Thyroid gland (tissue), 4 donors: ENCODE data around the gene TUBG1. TPM values are rescaled to one million over a fixed set of nuclear protein-coding genes. Genes with fewer than 3 reads are reported as not detected.
"Not testable (repeated sequence)": the region's sequence is repeated elsewhere in the genome, so short reads cannot be mapped to it uniquely, and the experiment has no call there.

ENCODE experiments used
- DNase-seq, 2 donors: peaks; one replicate each; pipeline ENCODE4 v3.0.0-alpha.2; 2019
- H3K27ac ChIP-seq, 3 donors: fragments of 200-600 bp; sonication (generic); 1 replicate in 2 of 3; 2 replicates in 1 of 3; pipeline ENCODE4 v1.5.1; 2016 to 2019; ENCODE audit warnings: mild to moderate bottlenecking in 1 of 3, moderate library complexity in 1 of 3
- H3K27me3 ChIP-seq: fragments of 200-600 bp; sonication (generic); one replicate; pipeline ENCODE4 v1.5.1; 2019
- H3K36me3 ChIP-seq, 2 donors: fragments of 200-600 bp; sonication (generic); one replicate each; pipeline ENCODE4 v1.5.1; 2016 to 2019
- H3K4me1 ChIP-seq, 2 donors: fragments of 200-600 bp; sonication (generic); one replicate each; pipeline ENCODE4 v1.5.1; 2017 to 2019
- H3K4me3 ChIP-seq, 3 donors: fragments of 200-600 bp; sonication (generic); replicated peaks in 1 of 3; 1 replicate in 2 of 3; 2 replicates in 1 of 3; pipeline ENCODE4 v1.5.1; 2016; ENCODE audit warnings: mild to moderate bottlenecking in 1 of 3
- H3K9me3 ChIP-seq: fragments of 200-600 bp; sonication (generic); one replicate; pipeline ENCODE4 v1.5.1; 2017
- CTCF ChIP-seq, 6 experiments: fragments of 200-600 bp in 3 of 6; fragments of 450-650 bp in 3 of 6; sonication (generic) in 3 of 6; IDR thresholded peaks; one replicate each; pipeline ENCODE4 v1.5.1; 2016 to 2019; ENCODE audit warnings: antibody characterized with exemption in 6 of 6, mild to moderate bottlenecking in 2 of 6, inconsistent platforms in 1 of 6, moderate library complexity in 1 of 6
- POLR2A ChIP-seq, 2 donors: fragments of 450-650 bp; IDR thresholded peaks; one replicate each; pipeline ENCODE4 v1.6.1; 2017; ENCODE audit warnings: antibody characterized with exemption in 2 of 2, mild to moderate bottlenecking in 2 of 2, moderate library complexity in 1 of 2
- WGBS, 2 donors: methylation state at CpG; one replicate each; pipeline ENCODE4 v1.1.5; 2017; 5-methylcytosine and 5-hydroxymethylcytosine counted together
- intact Hi-C: fragments of 100-400 bp; cut with DNase I; formaldehyde crosslinking; loops from one replicate; pipeline ENCODE4 v1.15.1; 2023
- total RNA-seq, 4 donors: library from RNA; depleted of rRNA; stranded (reverse); fragments of >200 nt; gene quantifications; one replicate each; pipeline ENCODE4 v1.2.3, GENCODE V29; 2016

TUBG1 gene
- total RNA-seq, 4 donors from 2014 or later = 17.1 to 45.6 (median 31.7) TPM

DNA sequence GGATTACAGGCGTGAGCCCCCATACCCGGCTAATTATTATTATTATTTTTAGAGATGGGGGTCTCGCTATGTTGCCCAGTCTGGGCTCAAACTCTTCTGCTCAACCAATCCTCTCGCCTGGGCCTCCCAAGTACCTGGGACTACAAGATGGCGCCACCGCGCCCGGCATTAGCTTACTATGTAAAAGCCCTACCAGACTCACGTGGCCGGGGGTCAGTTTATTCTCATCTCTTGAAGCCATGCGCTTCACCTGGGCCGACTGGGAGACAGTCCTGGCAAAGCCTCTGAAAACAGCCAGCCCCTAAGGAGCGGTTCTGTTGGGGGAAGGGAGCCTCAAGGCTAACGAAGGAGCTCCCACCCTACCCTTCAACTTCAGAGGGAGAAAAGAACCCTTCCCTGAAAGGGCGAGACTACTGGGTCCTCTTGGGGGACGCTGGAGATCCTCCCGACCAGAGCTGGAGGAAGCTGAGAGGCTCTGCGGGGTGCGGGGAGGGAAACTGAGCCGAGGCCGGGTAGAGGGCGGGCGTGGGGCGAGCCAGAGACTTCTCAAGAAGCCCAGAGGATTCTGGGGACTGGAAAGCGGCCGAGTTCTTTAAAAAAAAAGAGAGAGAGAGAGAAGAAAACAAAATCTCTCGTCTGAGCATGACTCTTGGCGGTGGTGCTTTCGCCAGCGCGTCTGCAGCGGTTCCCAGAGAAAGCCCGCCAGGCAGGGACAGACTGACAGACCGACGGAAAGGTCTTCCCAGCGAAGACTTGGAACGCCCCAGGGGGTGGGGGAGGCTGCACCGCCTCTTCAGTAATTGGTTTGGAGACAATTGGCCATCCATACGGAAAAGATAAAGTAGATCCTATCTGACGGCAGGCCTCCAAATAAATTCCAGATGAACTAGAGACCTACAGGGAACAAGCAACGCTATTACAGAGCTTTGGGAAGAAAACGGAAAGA is 44.0 kb downstream of the TUBG1 start:
- intact Hi-C loops = no loop called here
- peaks cover 4 to 11% of the 10 kb centered on the region in 2 donors for H3K4me1 ChIP-seq
- peak overlapping the region; percentile 8 to 83 (median 75) for H3K27ac ChIP-seq
- H3K27me3 ChIP-seq = no peaks in the 10 kb centered on the region
- peak; percentile 60 to 64 for DNase-seq
- no peak for TF ChIP-seq CTCF (IDR thresholded peaks at IDR 0.05)
- TF ChIP-seq POLR2A (IDR thresholded peaks at IDR 0.05) = peak in 1 of 2 donors; percentile 50
- WGBS, 2 donors = 20 to 22% methylated on average over 40 to 42 of the region's 42 CpGs
- H3K9me3 ChIP-seq = no peaks in the 10 kb centered on the region
- peak overlapping the region in 1 of 3 donors; percentile 28 for H3K4me3 ChIP-seq
- H3K36me3 ChIP-seq = no peaks in the 10 kb centered on the region

DNA sequence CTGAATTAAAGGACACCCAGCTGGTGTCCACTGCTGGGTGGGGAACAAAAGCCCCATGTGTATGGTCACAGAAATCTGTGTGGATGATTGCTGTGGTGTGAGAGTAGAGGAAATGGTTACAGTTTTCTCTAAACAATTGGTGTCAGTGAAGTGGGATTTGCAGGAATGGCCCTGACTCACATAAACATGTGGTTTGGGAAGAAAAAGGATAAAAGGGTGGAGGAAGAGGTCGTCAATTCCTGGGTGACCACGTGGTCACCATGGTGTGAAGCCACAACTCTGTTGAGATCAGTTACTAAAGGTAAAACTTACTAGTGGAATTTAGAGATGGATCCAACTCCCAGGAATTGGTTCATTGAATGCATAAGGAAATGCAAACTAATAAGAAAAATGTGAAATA is 46.0 kb downstream of the TUBG1 start:
- DNase-seq = no peak
- TF ChIP-seq CTCF (IDR thresholded peaks at IDR 0.05) = no peak
- TF ChIP-seq POLR2A (IDR thresholded peaks at IDR 0.05) = no peak
- WGBS, 2 donors = 66 to 75% methylated on average over 2 of the region's 2 CpGs
- Histone ChIP-seq H3K27ac (no peak overlapping the region), H3K4me1 (peaks cover 10 to 15% of the 10 kb centered on the region in 2 donors), H3K27me3 (no peaks in the 10 kb centered on the region), H3K9me3 (no peaks in the 10 kb centered on the region), H3K4me3 (no peak overlapping the region), H3K36me3 (no peaks in the 10 kb centered on the region)
- intact Hi-C loops = no loop called here

DNA sequence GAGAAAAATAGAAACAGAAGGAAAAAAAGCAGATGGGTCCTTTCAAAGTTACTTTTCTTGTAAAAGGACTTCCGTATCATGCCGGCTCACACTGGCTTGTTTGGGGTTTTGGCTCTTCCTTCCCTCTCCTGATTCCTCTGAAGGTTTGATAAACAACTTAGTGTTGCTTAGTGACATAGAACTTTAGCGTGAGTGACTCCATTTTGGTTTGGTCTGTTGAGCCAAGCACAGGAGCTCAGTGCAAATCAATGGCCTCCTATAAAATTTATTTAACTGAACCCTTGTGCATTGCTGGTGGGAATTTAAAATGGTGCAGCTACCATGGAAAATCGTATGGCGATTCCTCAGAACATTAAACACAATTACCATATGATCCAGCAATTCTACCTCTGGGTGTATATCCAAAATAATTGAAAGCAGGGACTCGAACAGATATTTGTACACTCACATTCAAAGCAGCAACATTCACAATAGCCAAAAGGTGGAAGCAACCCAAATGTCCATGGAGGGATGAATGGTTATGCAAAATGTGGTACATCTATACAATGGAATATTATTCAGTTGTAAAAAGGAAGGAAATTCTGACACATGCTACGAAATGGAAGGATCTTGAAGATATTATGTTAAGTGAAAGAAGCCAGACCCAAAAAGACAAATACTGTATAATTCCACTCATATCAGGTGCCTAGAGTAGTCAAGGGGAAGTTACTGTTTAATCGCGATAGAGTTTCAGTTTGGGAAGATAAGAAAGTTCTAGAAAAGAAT is 48.5 kb downstream of the TUBG1 start:
- no peak for TF ChIP-seq CTCF (IDR thresholded peaks at IDR 0.05)
- no peak for TF ChIP-seq POLR2A (IDR thresholded peaks at IDR 0.05)
- no peak for DNase-seq
- 87 to 89% methylated on average over 9 of the region's 9 CpGs for whole genome bisulfite sequencing, 2 donors
- H3K36me3 ChIP-seq = peaks cover 0 to 5% of the 10 kb centered on the region in 2 donors
- H3K4me3 ChIP-seq = no peak overlapping the region
- no peak overlapping the region for H3K27ac ChIP-seq
- H3K4me1 ChIP-seq = peaks cover 10 to 15% of the 10 kb centered on the region in 2 donors
- no peaks in the 10 kb centered on the region for H3K27me3 ChIP-seq
- intact Hi-C loops = no loop called here
- H3K9me3 ChIP-seq = no peaks in the 10 kb centered on the region

GRCh38 chr17:42659079-42659931 is 49.8 kb downstream of the TUBG1 start, which contains the start of gene TUBG2:
Gene TUBG2 (plus strand): TSS chr17:42659284. CDS start chr17:42659504, 220 bp downstream.
- H3K4me1 ChIP-seq = peaks cover 6 to 7% of the 10 kb centered on the region in 2 donors
- TF ChIP-seq CTCF (IDR thresholded peaks at IDR 0.05) (peak in 1 of 6 experiments; percentile 11), POLR2A (IDR thresholded peaks at IDR 0.05) (peak in 1 of 2 donors; percentile 92)
- intact Hi-C loops = no loop called here
- WGBS, 2 donors = 0 to 1% methylated on average over 14 to 32 of the region's 59 CpGs
- peak; percentile 93 to 94 for DNase-seq
- H3K27me3 ChIP-seq = no peaks in the 10 kb centered on the region
- H3K27ac ChIP-seq = peak within 1 kb of the TSS; percentile 32 to 80 (median 77)
- H3K9me3 ChIP-seq = no peaks in the 10 kb centered on the region
- H3K4me3 ChIP-seq = peak within 1 kb of the TSS; percentile 59 to 74 (median 62)
- peaks cover 0 to 11% of the 10 kb centered on the region in 2 donors for H3K36me3 ChIP-seq

DNA sequence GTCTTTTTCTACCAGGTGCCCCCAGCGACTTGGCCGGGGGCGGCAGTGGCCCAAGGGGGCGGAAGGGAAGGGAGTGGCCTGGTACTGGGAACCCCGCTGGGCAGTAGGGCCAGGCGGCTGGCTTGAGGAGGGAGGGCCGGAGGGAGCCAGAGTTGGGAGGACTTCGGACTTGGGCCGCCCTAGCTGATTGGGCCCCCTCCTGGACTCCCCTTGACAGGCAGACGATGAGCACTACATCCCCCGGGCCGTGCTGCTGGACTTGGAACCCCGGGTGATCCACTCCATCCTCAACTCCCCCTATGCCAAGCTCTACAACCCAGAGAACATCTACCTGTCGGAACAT is 50.4 kb downstream of the TUBG1 start:
- H3K4me1 ChIP-seq, intact Hi-C loops, H3K9me3 ChIP-seq, H3K27me3 ChIP-seq, DNase-seq: not testable (repeated sequence)
- Histone ChIP-seq H3K27ac (peak overlapping the region in 2 of 3 donors; percentile 77 to 80), H3K4me3 (peak overlapping the region in 1 of 3 donors; percentile 62), H3K36me3 (peaks cover 0 to 11% of the 10 kb centered on the region in 2 donors)
- WGBS, 2 donors = 60% methylated on average over 2 of the region's 14 CpGs; no CpG with 5 or more reads in 1 of the 2 donors
